ENCODE measurements around the gene LIG1.

The LIG1 gene

GRCh38 chr19:48196321-48196763, 26.2 kb upstream of the LIG1 start:
- H3K4me2 ChIP-seq (ENCODE audit: low read length) = no peak overlapping the region
- no peak overlapping the region for H3K27ac ChIP-seq (ENCODE audit: low read depth, low read length)
- no peaks in the 10 kb centered on the region for H3K27me3 ChIP-seq (ENCODE audit: control insufficient read depth, low read length)
- peaks cover 4% of the 10 kb centered on the region; the same call in 1 of the 2 replicates for H3F3A ChIP-seq (ENCODE audit: control insufficient read depth, insufficient read depth)
- no peaks in the 10 kb centered on the region for H3K36me3 ChIP-seq (ENCODE audit: control insufficient read depth, low read length)
- H3K9me3 ChIP-seq (ENCODE audit: control insufficient read depth, insufficient read depth, low read length) = no peaks in the 10 kb centered on the region
- no peaks in the 10 kb centered on the region for H3K79me2 ChIP-seq (ENCODE audit: control insufficient read depth, low read length)
- H3K4me1 ChIP-seq (ENCODE audit: control insufficient read depth, low read length) = peaks cover 3% of the 10 kb centered on the region; the same call in 1 of the 2 replicates
- H3K9me2 ChIP-seq (replicated peaks; ENCODE audit: control insufficient read depth, low read length) = no peaks in the 10 kb centered on the region
- no peak overlapping the region for H3K4me3 ChIP-seq (ENCODE audit: low read length)
- no peaks in the 10 kb centered on the region for H4K20me1 ChIP-seq (ENCODE audit: control insufficient read depth, insufficient read depth, low read depth, low read length)
- no peak for TF ChIP-seq EZH2phosphoT487 (IDR thresholded peaks at IDR 0.05; ENCODE audit: borderline replicate concordance, low read length)
- TF ChIP-seq CTCF (IDR thresholded peaks at IDR 0.05; ENCODE audit: low read depth, low read length, poor library complexity, severe bottlenecking) = no peak

- Histone ChIP-seq H3K36me3 (ENCODE audit: control insufficient read depth, low read length) (peaks cover 2% of the 10 kb centered on the region; the same call in 1 of the 2 replicates), H3K4me2 (ENCODE audit: low read length) (no peak overlapping the region), H3K9me2 (replicated peaks; ENCODE audit: control insufficient read depth, low read length) (no peaks in the 10 kb centered on the region), H4K20me1 (ENCODE audit: control insufficient read depth, insufficient read depth, low read depth, low read length) (no peaks in the 10 kb centered on the region), H3F3A (ENCODE audit: control insufficient read depth, insufficient read depth) (peaks cover 4% of the 10 kb centered on the region; the same call in 1 of the 2 replicates), H3K9me3 (ENCODE audit: control insufficient read depth, insufficient read depth, low read length) (no peaks in the 10 kb centered on the region), H3K27ac (ENCODE audit: low read depth, low read length) (no peak overlapping the region), H3K4me3 (ENCODE audit: low read length) (no peak overlapping the region), H3K4me1 (ENCODE audit: control insufficient read depth, low read length) (peaks cover 3% of the 10 kb centered on the region; the same call in 1 of the 2 replicates), H3K27me3 (ENCODE audit: control insufficient read depth, low read length) (no peaks in the 10 kb centered on the region), H3K79me2 (ENCODE audit: control insufficient read depth, low read length) (no peaks in the 10 kb centered on the region)
- no peak for TF ChIP-seq CTCF (IDR thresholded peaks at IDR 0.05; ENCODE audit: low read depth, low read length, poor library complexity, severe bottlenecking)
These were observed 25.0 kb upstream of the LIG1 start for GRCh38 chr19:48194844-48195830.

GRCh38 chr19:48194041-48194843, 24.1 kb upstream of the LIG1 start:
- H3K9me2 ChIP-seq (replicated peaks; ENCODE audit: control insufficient read depth, low read length) = no peaks in the 10 kb centered on the region
- H3K9me3 ChIP-seq (ENCODE audit: control insufficient read depth, insufficient read depth, low read length) = no peaks in the 10 kb centered on the region
- H3K79me2 ChIP-seq (ENCODE audit: control insufficient read depth, low read length) = no peaks in the 10 kb centered on the region
- no peaks in the 10 kb centered on the region for H4K20me1 ChIP-seq (ENCODE audit: control insufficient read depth, insufficient read depth, low read depth, low read length)
- no peak overlapping the region for H3K4me2 ChIP-seq (ENCODE audit: low read length)
- H3K4me3 ChIP-seq (ENCODE audit: low read length) = no peak overlapping the region
- H3K27me3 ChIP-seq (ENCODE audit: control insufficient read depth, low read length) = no peaks in the 10 kb centered on the region
- TF ChIP-seq EZH2phosphoT487 (IDR thresholded peaks at IDR 0.05; ENCODE audit: borderline replicate concordance, low read length) (no peak), CTCF (IDR thresholded peaks at IDR 0.05; ENCODE audit: low read depth, low read length, poor library complexity, severe bottlenecking) (peak; percentile 81)
- H3K36me3 ChIP-seq (ENCODE audit: control insufficient read depth, low read length) = peaks cover 6% of the 10 kb centered on the region; the same call in 1 of the 2 replicates
- no peak overlapping the region for H3K27ac ChIP-seq (ENCODE audit: low read depth, low read length)
- peaks cover 4% of the 10 kb centered on the region; the same call in 1 of the 2 replicates for H3F3A ChIP-seq (ENCODE audit: control insufficient read depth, insufficient read depth)
- H3K4me1 ChIP-seq (ENCODE audit: control insufficient read depth, low read length) = peaks cover 8% of the 10 kb centered on the region; the same call in 1 of the 2 replicates

Measured in DOHH2 (cell line).